HG03378 (cell line): Measurements from ENCODE around the gene PTK7.

Experiments
- ATAC-seq: cut with Tn5 transposase; IDR thresholded peaks from one replicate; pipeline ENCODE4 v1.9.1; 2021; ENCODE audit warnings: mild to moderate bottlenecking, moderate library complexity; ENCODE audit not compliant: unreplicated experiment

Gene PTK7

GRCh38 chr6:43142101-43142500, 66.0 kb downstream of the PTK7 start:
- ATAC-seq, result no peak

GRCh38 chr6:43143235-43144128, 67.4 kb downstream of the PTK7 start:
- no peak for ATAC-seq

GRCh38 chr6:43144879-43145278, 68.8 kb downstream of the PTK7 start:
- ATAC-seq, result no peak

- no peak for ATAC-seq
Measured at GRCh38 chr6:43146261-43146660, 70.1 kb downstream of the PTK7 start.

GRCh38 chr6:43146709-43147688, 70.9 kb downstream of the PTK7 start:
- no peak for ATAC-seq

GRCh38 chr6:43147691-43148477, 71.8 kb downstream of the PTK7 start:
- ATAC-seq, result no peak

GRCh38 chr6:43149265-43149664, 73.2 kb downstream of the PTK7 start:
- no peak for ATAC-seq

GRCh38 chr6:43150051-43150751, 74.1 kb downstream of the PTK7 start:
- no peak for ATAC-seq

- no peak for ATAC-seq
Measured at GRCh38 chr6:43159599-43159998, 83.5 kb downstream of the PTK7 start.

- ATAC-seq, result no peak
Measured at GRCh38 chr6:43163899-43164298, 87.8 kb downstream of the PTK7 start.

GRCh38 chr6:43170417-43170930, 94.4 kb downstream of the PTK7 start:
- ATAC-seq, result no peak

GRCh38 chr6:43170931-43171706, 95.0 kb downstream of the PTK7 start, which contains the start of gene SRF:
SRF (plus strand) TSS chr6:43171269; CDS start chr6:43171657, 388 bp downstream.
- peak; percentile 63 for ATAC-seq

- ATAC-seq, result no peak
Measured at GRCh38 chr6:43171707-43172103, 95.6 kb downstream of the PTK7 start.

- no peak for ATAC-seq
Measured at GRCh38 chr6:43172104-43173007, 96.2 kb downstream of the PTK7 start.

GRCh38 chr6:43173591-43174262, 97.6 kb downstream of the PTK7 start:
- no peak for ATAC-seq

GRCh38 chr6:43174263-43175112, 98.4 kb downstream of the PTK7 start:
- ATAC-seq, result peak; percentile 71
